Stimulated activated CD8-positive, alpha-beta memory T cell treated with anti-CD3 and anti-CD28 coated beads, Interleukin-15, amount 100 ng/mL, for 1 hour (primary cell): ENCODE results near the gene ZNF581.

Experiments
- DNase-seq: peaks from one replicate; pipeline ENCODE4 v3.0.0-alpha.2; 2020; ENCODE audit warnings: low read depth

The ZNF581 gene

DNA sequence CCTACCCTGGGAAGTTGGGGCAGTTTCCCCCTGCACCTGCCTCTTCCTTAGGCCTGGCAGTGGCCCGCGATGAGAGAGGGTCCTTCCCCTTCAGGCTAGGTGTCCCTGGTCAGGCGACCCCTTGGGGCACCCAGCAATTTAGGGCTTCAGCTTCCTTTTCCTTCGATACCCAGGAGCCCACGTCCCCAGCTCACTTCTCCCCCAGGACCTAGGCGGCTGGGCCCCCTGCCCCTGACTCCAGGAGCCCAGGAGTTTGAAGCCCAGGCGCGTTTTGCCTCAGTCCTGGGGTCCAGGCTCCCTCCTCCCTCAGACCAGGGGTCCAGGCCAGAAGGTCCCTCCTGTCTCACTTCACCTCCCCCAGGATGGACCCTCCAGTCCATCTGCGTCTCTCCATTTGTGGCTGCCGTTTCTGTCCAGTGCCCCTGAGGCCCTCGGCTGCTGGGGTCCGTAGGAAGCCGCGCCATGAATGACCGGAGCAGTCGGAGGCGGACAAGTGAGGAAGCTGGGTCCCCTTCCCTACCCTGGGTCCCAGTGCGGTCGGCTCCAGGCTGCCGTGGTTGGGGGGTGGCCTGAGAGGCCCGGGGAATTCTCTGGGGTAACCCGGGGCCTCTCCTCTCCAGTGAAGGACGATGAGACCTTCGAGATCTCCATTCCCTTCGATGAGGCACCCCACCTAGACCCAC lies 5.3 kb downstream of the ZNF581 start:
- no peak for DNase-seq

DNA sequence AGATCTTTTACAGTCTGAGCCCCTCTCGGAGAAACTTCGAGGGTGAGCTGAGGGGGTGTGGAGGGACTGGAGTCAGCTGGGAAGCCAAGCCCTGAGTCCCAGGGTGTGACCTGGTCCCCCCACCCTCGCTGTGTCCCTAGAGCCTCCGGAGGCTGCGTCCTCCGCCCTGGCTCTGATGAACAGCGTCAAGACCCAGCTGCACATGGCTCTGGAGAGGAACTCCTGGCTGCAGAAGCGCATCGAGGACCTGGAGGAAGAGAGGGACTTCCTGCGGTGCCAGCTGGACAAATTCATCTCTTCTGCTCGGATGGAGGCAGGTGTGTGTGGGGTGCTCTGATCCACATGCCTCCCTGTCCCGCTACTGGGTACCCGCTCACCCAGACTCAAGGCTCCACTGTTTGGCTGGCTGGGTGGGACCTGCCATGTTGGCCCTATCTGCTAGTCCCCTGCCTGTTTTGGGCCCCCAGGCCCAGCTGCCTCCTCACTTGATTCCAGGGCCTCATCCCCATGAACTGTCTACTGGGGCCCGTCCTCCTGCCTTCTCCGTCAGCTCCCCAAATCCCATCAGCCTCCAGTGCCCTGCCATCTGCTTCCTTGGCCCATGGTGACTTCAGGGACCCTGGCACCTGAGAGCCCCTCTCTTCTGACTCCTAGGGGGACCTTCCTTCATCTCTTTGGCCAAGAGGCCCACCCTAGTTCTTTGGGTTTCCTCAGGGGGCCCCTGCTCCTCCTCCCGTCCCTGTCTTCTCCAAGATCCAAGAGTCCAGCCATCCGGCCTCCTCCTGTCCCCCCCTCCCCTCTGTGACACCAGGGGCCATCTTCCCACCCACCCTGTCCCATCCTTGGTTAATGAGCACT lies 6.0 kb downstream of the ZNF581 start:
- no peak for DNase-seq

DNA sequence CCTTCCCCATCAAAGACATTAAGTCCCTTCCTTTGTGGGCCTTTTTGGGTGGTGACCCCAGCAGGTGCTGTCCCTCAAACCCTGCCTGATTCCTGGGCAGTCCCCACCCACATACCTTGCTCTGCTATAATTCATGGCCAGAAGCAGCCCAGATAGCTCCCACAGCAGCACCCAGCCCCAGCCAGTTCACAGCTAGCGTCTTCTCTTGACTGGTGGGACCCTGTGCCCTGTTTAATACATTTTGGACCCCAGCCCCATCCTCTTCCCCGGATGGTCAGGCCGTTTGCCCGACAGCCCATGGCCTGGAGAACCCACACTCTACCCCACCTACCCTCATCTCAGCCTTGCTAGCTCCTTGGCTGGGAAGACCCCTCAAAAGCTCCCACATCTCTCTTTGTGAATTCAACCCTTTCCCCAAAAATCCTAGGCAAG lies 6.7 kb downstream of the ZNF581 start:
- no peak for DNase-seq

DNA sequence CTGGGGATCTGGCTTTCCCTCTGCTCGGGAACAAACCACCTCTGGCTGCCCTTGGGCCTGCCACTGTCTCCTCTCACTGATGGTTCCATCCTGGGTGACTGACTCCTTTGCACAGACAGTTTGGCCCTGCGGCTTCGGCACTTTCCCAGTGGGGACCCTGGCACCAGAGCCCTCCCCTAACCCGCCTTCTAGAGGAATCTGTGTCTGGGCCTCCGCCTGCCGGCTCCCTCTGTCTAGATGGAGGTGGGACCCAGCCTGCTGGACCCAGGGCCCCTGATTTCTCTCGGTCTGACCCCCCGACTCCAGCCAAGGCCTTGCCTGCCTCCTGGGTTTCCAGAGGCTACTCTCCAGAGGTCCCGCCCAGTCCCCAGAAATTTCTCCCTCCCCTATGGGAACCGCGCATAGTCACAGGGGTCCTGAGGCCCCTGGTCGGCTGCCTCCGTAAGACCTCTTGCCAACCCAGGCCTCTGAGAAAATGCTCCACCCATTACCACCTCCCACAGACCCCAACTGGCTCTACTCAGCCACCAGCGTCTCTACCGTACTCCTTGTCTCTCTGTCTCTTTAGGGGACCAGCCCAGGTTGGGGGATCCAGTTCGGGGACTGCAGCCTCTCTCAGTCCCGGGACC lies 7.3 kb downstream of the ZNF581 start:
- no peak for DNase-seq

DNA sequence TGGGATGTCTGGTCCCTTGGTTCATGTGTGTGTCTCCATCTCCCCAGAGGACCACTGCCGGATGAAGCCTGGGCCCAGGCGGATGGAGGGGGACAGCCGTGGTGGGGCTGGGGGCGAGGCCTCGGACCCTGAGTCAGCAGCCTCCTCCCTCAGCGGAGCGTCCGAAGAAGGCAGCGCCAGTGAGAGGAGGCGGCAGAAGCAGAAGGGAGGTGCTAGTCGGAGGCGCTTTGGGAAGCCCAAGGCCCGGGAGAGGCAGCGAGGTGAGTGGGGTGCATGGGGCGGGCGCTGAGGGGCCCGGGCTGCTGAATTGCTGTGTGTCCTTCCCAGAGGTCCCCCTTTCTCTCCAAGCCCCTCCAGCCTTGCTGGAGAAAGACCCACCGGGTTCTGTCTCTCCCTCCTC lies 7.8 kb downstream of the ZNF581 start:
- DNase-seq = no peak

DNA sequence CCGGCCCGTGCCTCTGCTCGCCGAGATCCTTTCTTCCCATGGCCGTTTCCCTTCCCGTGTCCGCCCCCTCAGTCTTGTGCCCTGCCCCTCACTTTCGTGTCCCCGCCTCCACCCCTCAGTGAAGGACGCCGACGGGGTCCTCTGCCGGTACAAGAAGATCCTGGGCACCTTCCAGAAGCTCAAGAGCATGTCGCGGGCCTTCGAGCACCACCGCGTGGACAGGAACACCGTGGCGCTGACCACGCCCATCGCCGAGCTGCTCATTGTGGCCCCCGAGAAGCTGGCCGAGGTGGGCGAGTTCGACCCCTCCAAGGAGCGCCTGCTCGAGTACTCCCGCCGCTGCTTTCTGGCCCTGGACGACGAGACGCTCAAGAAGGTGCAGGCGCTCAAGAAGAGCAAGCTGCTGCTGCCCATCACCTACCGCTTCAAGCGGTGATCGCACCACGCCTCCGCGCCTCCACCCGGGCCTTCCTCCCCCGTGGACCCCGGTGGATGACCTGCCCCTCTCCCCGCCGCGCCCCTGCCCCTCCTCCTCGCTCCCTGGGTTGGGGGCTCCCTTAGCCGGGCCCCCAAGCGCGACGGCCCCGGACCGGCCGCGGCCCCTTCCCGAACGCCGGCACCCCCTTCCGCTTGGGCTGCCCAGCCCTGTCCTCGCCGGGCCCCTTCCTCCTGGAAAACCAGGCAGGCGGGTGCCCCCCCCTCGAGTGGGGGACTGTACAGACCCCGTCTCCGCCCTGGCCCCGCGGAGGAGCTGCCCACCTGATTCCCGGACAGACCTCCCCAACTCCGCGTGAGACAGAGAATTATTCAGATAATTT lies 9.1 kb downstream of the ZNF581 start:
- DNase-seq = no peak

DNA sequence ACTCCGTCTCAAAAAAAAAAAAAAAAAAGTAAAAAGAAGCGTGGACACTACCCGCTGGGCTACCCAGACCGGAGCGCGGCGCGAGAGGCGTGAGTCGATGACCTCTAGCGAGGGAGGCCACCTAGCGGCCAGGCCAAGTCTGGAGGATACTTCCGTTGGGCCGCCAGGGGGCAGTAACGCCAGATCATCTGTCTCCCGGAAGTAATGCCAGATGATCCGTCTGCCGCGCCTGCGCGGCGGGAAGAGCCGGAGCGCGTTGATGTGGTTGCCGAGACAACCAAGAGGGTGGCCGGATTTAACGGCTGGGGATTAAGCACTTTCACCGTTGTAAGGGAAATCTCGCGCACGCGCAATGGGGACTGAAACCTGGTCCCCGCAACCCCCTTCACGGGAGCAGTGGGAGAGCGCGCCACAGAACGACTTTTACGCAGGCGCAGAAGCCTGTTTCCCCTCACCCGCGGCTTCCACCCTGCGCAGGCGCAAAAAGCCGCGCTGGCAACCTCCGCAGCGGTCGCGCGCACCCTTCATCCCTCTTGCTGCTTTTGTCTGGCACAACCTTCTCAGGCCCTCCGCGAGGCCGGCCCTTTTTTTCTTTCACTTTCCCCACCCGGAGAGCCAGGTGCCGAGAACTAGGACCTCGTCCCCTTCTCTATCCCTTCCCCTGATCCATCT lies 10.3 kb downstream of the ZNF581 start:
- DNase-seq = peak; percentile 98

DNA sequence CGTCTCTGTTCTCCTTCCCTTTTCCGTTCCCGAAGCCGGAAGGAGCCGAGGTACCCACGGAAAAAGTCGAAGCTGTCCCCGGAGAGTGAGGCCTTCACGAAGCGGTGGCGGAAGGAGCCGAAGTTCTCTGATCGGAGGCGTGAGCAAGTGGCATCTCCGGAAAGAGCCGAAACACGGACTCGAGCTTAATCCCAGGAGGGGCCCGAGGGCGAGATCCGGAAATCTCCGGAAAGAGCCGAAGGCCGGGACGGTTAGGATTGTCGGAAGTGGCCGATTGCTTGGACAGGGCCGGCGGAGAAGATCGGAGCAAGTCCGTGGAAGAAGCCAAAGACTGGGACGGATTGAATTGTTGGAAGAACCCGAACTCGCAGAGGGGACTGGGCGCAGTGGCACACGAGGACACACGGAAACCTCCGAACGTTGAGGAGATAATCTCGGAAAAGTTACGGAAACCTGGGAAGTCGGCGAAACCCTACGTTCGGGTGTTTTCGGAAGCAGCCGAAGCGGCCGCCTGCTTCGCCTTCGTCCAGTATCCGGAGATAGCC lies 10.9 kb downstream of the ZNF581 start:
- peak; percentile 96 for DNase-seq

DNA sequence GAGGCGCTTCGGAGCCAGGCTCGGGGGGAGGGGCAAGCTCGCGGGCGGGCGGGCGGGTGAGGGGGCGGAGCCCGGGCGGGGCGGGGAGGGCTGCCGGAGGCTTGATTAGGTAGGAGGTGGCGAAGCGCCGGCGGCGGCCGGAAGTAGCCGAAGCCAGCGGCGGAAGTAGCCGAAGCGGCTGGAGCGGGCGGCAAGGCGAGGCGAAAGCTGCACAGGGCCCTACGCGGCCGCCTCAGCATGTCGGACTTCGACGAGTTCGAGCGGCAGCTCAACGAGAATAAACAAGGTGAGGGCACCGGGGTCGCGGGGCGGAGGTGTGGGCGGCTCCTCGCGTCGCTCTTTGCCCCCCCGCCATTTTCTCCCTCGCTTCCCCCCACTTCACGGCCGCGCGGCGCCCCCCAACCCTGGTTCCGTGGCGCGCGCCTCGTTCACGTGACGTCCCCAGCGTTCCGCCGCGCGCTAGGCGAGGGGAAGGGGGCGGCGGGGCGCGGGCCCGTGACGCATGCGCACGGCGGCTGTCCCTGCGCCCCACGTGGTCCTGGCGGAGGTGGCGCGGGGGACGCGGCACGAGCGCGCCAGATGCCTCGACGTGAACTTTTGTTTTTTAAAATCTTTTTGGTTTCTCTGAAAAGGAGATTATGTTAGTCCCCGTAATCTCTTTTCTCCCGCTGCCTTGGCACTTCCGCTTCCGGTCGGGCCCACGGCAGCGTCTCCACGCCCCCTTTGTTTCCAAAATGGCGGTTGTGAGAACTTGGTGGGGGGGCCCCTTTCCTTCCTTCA lies 11.6 kb downstream of the ZNF581 start, which contains the start of gene U2AF2:
Gene U2AF2 (plus strand): TSS at position 168 of the 780 bp plus-strand sequence. CDS start 70 bp downstream, at position 238.
- DNase-seq = peak; percentile 95

DNA sequence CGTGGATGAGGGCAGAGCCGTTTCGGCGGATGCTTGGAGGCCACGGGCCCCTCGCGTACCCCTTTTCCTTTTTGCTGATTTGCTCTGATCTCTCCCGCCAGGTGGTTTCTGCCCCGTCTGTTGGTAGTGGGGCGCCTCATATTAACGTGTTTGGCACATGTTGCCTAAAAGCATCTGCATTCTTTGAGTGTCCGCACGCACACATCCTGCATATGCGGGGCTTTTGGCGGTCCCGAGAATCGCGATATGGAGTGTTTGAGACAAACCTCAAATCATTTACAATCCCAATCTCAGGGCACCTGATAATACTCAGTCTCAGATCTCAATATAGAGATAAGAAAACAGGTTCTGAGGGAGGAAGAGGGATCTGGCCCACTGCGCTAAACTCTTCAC lies 12.2 kb downstream of the ZNF581 start:
- DNase-seq = no peak

DNA sequence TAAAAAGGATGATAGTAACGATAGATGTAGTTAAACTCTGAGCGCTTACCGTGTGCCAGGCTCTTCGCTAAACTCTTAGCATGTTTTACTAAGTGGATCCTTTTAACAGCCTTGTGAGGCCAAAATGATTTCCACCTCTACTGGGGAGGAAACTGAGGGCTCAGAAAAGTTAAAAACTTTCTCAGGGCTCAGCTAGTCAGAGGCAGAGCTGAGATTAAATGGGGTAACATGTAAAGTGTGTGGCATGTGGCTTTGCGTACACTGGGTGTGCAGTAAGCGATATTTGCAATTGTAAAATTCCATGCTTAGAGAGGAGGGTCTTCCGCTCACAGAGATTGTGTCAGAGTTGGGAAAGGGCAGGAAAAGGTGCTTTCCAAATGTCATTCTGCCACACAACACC lies 13.1 kb downstream of the ZNF581 start:
- DNase-seq = no peak

DNA sequence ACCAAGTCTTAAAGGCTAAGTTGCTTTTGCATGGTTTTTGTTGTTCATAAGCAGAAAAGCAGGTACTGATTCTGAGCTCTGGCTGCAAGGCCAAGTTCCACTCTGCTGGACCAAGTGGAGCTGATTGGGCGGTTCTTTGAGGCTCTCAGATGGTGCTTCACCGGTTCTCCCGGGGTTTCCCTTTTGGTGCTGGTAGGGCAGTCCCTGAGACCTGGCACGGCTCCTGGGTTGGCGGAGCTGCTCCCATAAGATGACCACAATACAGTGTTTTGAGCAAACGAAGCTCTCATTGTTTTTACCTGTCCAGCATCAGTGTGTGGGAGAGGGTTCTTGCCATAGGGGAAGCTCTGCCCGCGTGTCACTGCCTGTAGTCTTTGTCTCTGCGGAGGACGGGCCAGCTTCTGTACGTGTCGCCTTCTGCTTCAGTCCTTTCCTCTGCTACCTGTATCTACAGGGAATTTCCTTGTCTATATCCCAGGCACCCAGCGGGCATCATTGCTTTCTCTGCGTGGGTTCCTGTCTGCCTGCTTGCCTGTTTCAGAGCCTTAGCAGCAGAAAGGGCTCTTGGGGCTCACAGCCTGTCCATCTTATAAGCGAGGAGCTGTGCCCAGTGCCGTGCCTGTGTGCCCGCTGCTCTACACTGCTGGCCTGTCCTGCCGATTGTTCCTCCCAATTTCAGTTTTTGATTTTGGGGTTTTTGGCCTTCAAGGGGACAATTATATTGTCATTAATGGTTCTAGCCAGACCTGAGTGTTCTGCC lies 13.7 kb downstream of the ZNF581 start:
- no peak for DNase-seq

DNA sequence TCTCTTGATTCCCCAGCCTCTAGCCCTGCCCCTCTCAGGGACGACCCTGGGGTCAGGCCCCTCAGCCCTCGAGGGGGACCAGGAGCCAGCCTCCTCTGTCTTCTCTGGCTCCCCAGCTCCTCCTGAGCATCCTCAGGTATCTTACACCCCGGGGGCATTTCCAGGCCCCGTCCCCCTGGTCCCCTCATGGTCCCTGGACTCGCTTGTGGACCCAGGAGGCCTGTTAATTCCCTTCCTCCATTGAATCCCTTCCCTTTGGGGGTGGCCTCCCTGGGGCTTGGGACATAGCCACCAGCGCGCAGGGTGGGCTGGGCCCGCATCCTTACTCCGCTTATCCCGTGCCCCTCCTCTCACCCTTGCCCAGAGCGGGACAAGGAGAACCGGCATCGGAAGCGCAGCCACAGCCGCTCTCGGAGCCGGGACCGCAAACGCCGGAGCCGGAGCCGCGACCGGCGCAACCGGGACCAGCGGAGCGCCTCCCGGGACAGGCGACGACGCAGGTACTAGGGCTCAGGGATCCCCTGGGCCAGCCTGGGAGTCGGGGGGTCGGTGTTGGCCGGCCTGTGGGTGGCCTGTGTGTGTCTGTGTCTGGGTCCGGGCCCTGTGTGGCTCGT lies 15.5 kb downstream of the ZNF581 start:
- DNase-seq = no peak

DNA sequence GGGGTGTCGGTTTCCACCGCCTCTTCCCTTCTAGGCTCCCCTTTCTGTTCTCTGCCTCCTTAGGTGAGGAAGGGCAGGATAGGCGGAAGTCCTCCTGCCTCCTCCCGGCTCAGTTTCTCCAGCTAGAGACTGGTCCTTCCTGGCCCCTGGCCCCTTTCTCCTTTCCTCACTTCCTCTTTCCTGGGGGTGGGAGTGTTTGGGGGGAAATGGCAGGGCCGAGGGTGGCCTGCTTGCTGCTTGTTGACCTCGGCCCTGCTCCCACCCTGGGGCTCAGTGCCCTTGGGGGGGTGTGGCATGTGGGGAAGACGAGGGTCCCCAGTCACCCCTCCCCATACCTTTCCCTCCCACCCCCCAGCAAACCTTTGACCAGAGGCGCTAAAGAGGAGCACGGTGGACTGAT lies 16.4 kb downstream of the ZNF581 start:
- DNase-seq = no peak

DNA sequence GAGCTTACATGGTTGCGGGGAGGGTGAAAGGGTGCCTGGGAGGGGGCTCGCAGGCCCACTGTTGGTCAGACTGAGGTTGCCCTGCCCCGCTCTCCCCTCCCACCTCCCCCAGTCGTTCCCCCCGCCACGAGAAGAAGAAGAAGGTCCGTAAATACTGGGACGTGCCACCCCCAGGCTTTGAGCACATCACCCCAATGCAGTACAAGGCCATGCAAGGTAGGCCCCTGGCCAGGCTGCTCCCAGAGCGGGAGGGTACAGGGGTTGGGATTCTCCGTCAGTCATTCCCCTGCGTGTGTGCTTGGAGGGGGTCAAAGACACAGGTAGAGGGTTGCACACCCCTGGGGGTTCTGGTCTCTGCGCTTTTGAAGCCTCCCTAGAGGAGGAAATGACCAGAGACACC lies 17.0 kb downstream of the ZNF581 start:
- DNase-seq = no peak

DNA sequence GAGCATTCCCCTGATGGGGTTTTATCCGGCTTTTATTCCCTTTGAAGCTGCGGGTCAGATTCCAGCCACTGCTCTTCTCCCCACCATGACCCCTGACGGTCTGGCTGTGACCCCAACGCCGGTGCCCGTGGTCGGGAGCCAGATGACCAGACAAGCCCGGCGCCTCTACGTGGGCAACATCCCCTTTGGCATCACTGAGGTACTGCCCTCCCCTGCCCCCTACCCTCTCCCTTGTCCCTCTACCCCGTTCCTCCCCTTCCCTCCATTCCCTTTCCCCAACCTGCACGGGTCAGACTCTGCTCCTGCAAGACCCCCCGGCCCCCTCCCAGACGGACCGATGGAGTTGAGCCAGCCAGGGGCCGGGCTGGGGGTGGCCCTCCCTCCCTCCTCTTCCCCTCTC lies 17.5 kb downstream of the ZNF581 start:
- no peak for DNase-seq

DNA sequence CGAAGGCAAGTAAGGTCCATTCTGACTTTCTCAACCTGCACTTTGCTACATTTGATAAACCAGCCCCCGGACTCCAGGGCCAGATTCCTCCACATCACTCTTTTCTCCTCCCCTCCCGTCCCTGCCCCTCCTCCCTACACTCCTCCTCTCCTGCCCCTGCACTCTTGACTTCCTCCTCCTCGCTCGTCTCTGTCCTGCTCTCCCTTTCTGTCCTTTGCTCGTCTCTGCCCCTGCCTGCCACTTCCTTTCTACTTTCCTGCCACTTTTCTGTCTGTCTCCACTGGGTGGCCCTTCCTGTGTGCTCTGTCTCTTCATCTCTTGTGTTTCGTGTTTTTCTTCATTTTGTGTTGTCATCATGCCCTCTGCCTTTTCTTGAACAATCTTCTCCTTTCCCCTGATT lies 18.4 kb downstream of the ZNF581 start:
- DNase-seq = no peak

DNA sequence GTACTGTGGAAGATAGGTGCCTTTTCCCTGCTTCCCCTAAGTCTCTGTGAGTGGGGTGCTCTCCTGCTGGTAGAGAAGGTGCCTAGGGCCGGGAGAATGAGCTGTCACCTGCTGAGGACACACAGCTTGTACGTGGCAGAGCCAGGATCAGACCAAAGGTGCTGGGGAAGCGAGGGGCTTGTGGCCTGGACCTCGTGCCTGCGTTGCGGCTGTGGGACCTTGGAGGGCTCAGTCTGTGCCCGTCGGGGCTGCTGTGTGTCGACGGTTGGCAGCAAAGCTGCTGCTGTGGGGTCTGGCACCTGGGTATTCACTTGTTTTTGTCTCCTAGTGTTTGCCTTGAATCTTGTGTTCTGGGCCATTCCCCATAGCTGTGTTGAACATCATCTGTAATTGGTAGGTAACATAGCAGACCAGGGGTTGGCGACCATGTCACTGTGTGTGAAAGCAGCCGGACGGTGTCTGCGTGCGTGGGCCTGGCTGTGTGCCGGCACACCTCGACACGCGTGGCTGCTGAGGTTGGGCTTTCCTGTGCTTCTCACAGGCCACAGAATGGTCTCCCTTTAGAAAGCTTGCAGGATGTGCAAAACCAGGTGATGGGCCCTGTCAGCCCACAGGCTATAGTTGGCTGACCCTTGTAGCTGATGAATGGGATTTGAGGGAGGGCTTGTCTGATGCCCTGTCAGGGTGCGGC lies 20.5 kb downstream of the ZNF581 start:
- no peak for DNase-seq
